Liver (tissue), 3 donors: ENCODE results near the gene CDC42BPA.

ENCODE experiments used
- HNF4A ChIP-seq, 2 donors: conservative IDR thresholded peaks; 2 replicates each; pipeline ENCODE4 v1.6.1; 2016; ENCODE audit warnings: antibody characterized with exemption in 2 of 2, mild to moderate bottlenecking in 2 of 2
- RAD21 ChIP-seq, 2 donors: IDR thresholded peaks; 2 replicates each; pipeline ENCODE4 v1.6.1; 2016; ENCODE audit warnings: antibody characterized with exemption in 2 of 2, mild to moderate bottlenecking in 2 of 2
- SP1 ChIP-seq: IDR thresholded peaks from 2 replicates; pipeline ENCODE4 v1.6.1; 2018; ENCODE audit warnings: antibody characterized with exemption, mild to moderate bottlenecking
- TF ChIP-seq, protein P1 (sequence below): fragments of 150-350 bp; IDR thresholded peaks from 2 replicates; pipeline ENCODE4 v1.5.1; 2017; ENCODE audit warnings: improper control_type of control experiment, low read depth, low read length; ENCODE audit not compliant: missing input control
- TF ChIP-seq, protein P2 (sequence below): IDR thresholded peaks from 2 replicates; pipeline ENCODE4 v1.6.1; 2016; ENCODE audit warnings: antibody characterized with exemption
- donor health status: healthy.
- donor health status: healthy.

DNA sequence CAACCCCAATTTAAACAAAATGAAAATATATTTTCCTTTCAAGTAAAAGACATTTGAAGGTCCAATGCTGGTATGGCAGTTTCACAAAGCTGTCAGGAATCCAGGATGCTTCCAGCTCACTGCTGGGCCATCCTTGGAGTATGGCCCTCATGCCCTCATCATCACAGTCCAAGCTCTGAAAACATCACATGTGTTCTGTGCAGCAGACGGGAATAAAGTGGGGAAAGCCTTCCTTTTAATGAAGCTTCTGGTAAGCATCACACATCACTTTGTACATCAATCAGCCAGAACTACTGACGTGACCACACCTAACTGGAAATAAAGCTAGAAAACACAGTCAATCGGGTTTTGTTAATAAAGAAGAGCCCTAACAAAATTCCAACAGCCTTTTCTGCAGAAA is 22.7 kb downstream of the CDC42BPA start:
- TF ChIP-seq, protein P1, sequence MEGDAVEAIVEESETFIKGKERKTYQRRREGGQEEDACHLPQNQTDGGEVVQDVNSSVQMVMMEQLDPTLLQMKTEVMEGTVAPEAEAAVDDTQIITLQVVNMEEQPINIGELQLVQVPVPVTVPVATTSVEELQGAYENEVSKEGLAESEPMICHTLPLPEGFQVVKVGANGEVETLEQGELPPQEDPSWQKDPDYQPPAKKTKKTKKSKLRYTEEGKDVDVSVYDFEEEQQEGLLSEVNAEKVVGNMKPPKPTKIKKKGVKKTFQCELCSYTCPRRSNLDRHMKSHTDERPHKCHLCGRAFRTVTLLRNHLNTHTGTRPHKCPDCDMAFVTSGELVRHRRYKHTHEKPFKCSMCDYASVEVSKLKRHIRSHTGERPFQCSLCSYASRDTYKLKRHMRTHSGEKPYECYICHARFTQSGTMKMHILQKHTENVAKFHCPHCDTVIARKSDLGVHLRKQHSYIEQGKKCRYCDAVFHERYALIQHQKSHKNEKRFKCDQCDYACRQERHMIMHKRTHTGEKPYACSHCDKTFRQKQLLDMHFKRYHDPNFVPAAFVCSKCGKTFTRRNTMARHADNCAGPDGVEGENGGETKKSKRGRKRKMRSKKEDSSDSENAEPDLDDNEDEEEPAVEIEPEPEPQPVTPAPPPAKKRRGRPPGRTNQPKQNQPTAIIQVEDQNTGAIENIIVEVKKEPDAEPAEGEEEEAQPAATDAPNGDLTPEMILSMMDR = no peak
- TF ChIP-seq, protein P2, sequence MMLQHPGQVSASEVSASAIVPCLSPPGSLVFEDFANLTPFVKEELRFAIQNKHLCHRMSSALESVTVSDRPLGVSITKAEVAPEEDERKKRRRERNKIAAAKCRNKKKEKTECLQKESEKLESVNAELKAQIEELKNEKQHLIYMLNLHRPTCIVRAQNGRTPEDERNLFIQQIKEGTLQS = no peak
- no peak for TF ChIP-seq RAD21 (IDR thresholded peaks at IDR 0.05)
- TF ChIP-seq HNF4A (conservative IDR thresholded peaks at IDR 0.05) = no peak
- TF ChIP-seq SP1 = no peak
